Measurements from ENCODE around the gene ZNHIT6. TPM values are rescaled to one million over a fixed set of nuclear protein-coding genes. Genes with fewer than 3 reads are reported as not detected.

The ZNHIT6 gene
- polyA plus RNA-seq, 1 of the 3 experiments (the other 2 are of a cell fraction), result 7.7 TPM

DNA sequence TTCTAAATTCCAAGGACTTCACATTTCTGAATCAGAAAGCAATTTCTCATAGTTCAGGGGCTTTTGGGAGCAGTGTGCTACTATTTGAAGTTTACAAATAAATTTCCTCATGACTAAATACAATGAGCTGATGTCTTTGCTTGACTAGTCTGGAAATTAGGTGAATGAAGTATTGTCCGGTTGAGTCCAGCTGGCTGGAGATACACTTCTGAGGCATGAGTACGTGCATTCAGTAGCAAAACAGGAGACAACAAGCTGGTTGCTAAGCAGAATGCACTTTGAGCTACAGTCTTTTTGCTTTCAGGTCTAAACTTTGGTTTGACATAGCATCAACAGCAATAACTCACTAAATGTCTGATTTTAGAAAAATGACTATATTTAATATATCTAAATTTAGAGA, 27.1 kb downstream of the ZNHIT6 start (continued):
- TF ChIP-seq, protein P1, sequence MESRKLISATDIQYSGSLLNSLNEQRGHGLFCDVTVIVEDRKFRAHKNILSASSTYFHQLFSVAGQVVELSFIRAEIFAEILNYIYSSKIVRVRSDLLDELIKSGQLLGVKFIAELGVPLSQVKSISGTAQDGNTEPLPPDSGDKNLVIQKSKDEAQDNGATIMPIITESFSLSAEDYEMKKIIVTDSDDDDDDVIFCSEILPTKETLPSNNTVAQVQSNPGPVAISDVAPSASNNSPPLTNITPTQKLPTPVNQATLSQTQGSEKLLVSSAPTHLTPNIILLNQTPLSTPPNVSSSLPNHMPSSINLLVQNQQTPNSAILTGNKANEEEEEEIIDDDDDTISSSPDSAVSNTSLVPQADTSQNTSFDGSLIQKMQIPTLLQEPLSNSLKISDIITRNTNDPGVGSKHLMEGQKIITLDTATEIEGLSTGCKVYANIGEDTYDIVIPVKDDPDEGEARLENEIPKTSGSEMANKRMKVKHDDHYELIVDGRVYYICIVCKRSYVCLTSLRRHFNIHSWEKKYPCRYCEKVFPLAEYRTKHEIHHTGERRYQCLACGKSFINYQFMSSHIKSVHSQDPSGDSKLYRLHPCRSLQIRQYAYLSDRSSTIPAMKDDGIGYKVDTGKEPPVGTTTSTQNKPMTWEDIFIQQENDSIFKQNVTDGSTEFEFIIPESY (IDR thresholded peaks at IDR 0.05; ENCODE audit: borderline replicate concordance, low read depth), result no peak
- TF ChIP-seq GABPA (IDR thresholded peaks at IDR 0.05; ENCODE audit: low read depth) (no peak), ELF1 (IDR thresholded peaks at IDR 0.05) (no peak)
- TF ChIP-seq, protein P2, sequence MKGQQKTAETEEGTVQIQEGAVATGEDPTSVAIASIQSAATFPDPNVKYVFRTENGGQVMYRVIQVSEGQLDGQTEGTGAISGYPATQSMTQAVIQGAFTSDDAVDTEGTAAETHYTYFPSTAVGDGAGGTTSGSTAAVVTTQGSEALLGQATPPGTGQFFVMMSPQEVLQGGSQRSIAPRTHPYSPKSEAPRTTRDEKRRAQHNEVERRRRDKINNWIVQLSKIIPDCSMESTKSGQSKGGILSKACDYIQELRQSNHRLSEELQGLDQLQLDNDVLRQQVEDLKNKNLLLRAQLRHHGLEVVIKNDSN (IDR thresholded peaks at IDR 0.05; ENCODE audit: borderline replicate concordance, low read depth), result no peak

DNA sequence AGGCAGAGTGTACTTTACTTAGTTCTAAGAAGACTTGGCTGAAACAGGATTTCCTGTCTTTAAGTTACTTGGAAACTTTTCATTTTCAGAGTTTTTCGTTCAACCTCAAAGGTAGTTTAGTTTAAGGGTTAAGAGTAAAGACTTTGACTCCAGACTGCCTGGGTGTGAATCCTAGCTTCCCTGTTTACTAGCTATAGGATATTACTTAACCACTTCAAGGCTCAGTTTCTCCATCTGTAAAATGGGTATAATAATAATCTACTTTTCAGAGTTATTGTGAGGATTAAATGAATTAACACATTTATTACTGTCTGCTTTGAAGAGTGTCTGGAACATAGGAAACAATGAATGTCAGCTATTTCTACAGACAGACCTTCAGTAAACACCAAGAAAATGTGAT, 30.0 kb downstream of the ZNHIT6 start:
- no peaks in the 10 kb centered on the region for H3K27me3 ChIP-seq (ENCODE audit: insufficient read depth)
- ChIA-PET CTCF (interaction anchor here (2.6 to 3.0 kb wide), 2 partner anchors 15 to 370 kb away, joined by 14 to 15 read pairs; no protein-coding TSS in a partner anchor), POLR2A (no interaction called here)
- no peaks in the 10 kb centered on the region for H3K9me3 ChIP-seq
- H3K79me2 ChIP-seq (ENCODE audit: insufficient read depth), result peaks cover 5% of the 10 kb centered on the region; the same call in 1 of the 2 replicates
- H3K27ac ChIP-seq (ENCODE audit: low read depth in 2 of 2, low read length in 1 of 2), result no peak overlapping the region
- no peak overlapping the region for H3K9ac ChIP-seq
- no peaks in the 10 kb centered on the region for H3K9me2 ChIP-seq
- no peak overlapping the region for H3K4me2 ChIP-seq
- no peak overlapping the region for H3K4me3 ChIP-seq (ENCODE audit: low read depth in 2 of 2, low read length in 1 of 2)
- no peak for TF ChIP-seq MXI1 (IDR thresholded peaks at IDR 0.05; ENCODE audit: low read depth, low read length)
- no peak for TF ChIP-seq TCF12 (IDR thresholded peaks at IDR 0.05)
- TF ChIP-seq GATA2 (CRISPR knock-in tag; IDR thresholded peaks at IDR 0.05), result no peak
- TF ChIP-seq, protein P3, sequence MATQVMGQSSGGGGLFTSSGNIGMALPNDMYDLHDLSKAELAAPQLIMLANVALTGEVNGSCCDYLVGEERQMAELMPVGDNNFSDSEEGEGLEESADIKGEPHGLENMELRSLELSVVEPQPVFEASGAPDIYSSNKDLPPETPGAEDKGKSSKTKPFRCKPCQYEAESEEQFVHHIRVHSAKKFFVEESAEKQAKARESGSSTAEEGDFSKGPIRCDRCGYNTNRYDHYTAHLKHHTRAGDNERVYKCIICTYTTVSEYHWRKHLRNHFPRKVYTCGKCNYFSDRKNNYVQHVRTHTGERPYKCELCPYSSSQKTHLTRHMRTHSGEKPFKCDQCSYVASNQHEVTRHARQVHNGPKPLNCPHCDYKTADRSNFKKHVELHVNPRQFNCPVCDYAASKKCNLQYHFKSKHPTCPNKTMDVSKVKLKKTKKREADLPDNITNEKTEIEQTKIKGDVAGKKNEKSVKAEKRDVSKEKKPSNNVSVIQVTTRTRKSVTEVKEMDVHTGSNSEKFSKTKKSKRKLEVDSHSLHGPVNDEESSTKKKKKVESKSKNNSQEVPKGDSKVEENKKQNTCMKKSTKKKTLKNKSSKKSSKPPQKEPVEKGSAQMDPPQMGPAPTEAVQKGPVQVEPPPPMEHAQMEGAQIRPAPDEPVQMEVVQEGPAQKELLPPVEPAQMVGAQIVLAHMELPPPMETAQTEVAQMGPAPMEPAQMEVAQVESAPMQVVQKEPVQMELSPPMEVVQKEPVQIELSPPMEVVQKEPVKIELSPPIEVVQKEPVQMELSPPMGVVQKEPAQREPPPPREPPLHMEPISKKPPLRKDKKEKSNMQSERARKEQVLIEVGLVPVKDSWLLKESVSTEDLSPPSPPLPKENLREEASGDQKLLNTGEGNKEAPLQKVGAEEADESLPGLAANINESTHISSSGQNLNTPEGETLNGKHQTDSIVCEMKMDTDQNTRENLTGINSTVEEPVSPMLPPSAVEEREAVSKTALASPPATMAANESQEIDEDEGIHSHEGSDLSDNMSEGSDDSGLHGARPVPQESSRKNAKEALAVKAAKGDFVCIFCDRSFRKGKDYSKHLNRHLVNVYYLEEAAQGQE (IDR thresholded peaks at IDR 0.05; ENCODE audit: low read depth, low read length), result no peak
- TF ChIP-seq, protein P4, sequence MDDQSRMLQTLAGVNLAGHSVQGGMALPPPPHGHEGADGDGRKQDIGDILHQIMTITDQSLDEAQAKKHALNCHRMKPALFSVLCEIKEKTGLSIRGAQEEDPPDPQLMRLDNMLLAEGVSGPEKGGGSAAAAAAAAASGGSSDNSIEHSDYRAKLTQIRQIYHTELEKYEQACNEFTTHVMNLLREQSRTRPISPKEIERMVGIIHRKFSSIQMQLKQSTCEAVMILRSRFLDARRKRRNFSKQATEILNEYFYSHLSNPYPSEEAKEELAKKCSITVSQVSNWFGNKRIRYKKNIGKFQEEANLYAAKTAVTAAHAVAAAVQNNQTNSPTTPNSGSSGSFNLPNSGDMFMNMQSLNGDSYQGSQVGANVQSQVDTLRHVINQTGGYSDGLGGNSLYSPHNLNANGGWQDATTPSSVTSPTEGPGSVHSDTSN (IDR thresholded peaks at IDR 0.05), result no peak
- no peak for TF ChIP-seq JUND (IDR thresholded peaks at IDR 0.05)
- no peak for TF ChIP-seq TEAD4 (IDR thresholded peaks at IDR 0.05; ENCODE audit: borderline replicate concordance, insufficient read depth)
- TF ChIP-seq, protein P5, sequence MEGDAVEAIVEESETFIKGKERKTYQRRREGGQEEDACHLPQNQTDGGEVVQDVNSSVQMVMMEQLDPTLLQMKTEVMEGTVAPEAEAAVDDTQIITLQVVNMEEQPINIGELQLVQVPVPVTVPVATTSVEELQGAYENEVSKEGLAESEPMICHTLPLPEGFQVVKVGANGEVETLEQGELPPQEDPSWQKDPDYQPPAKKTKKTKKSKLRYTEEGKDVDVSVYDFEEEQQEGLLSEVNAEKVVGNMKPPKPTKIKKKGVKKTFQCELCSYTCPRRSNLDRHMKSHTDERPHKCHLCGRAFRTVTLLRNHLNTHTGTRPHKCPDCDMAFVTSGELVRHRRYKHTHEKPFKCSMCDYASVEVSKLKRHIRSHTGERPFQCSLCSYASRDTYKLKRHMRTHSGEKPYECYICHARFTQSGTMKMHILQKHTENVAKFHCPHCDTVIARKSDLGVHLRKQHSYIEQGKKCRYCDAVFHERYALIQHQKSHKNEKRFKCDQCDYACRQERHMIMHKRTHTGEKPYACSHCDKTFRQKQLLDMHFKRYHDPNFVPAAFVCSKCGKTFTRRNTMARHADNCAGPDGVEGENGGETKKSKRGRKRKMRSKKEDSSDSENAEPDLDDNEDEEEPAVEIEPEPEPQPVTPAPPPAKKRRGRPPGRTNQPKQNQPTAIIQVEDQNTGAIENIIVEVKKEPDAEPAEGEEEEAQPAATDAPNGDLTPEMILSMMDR (IDR thresholded peaks at IDR 0.05), result no peak
- no peak for TF ChIP-seq RCOR1 (IDR thresholded peaks at IDR 0.05; ENCODE audit: low read length)
- TF ChIP-seq SIN3A (IDR thresholded peaks at IDR 0.05; ENCODE audit: borderline replicate concordance, low read depth, low read length), result no peak
- TF ChIP-seq ELF1 (IDR thresholded peaks at IDR 0.05), result no peak
- H3F3A ChIP-seq (replicated peaks; ENCODE audit: insufficient read depth), result peaks cover 8% of the 10 kb centered on the region
- H3K4me1 ChIP-seq (ENCODE audit: control insufficient read depth in 1 of 2, insufficient read depth in 2 of 2, low read depth in 1 of 2, low read length in 1 of 2), result no peaks in the 10 kb centered on the region
- peaks cover 53 to 58% of the 10 kb centered on the region in 2 experiments for H3K36me3 ChIP-seq (replicated peaks in 1 of 2; ENCODE audit: control insufficient read depth in 1 of 2, insufficient read depth in 2 of 2, low read length in 1 of 2)
- WGBS (ENCODE audit: low lambda C conversion rate), result 91% methylated on average over 1 of the region's 1 CpG
- no peaks in the 10 kb centered on the region for H4K20me1 ChIP-seq (ENCODE audit: insufficient read depth)
- no peak for DNase-seq
- H2AFZ ChIP-seq (ENCODE audit: low read depth), result no peak overlapping the region

Measured in SK-N-SH (cell line).